EH (cell line): ENCODE results near the gene CWC25.

Experiments used
- DNase-seq: peaks from one replicate; pipeline ENCODE4 v3.0.0-alpha.2; 2015; ENCODE audit warnings: low read depth

CWC25 gene

DNA sequence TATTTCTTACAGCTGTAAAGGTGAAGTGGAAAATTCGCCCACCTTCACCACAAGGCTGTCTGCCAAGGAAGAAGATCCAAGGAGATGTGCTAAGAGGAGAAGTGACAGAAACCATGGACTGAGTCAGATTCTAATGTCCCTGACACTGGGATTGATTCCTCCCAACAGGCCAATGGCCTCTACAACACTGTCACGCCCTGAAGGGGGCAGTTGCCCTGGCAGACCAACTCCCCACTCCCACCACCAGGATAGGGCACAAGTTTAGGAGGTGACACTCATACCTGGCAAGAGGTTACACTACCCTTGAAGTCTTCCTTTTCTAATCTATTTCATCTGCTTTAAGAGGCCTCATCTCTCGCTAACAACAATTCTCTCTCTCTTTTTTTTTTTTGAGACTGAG, 41.9 kb downstream of the CWC25 start:
- DNase-seq, result no peak

DNA sequence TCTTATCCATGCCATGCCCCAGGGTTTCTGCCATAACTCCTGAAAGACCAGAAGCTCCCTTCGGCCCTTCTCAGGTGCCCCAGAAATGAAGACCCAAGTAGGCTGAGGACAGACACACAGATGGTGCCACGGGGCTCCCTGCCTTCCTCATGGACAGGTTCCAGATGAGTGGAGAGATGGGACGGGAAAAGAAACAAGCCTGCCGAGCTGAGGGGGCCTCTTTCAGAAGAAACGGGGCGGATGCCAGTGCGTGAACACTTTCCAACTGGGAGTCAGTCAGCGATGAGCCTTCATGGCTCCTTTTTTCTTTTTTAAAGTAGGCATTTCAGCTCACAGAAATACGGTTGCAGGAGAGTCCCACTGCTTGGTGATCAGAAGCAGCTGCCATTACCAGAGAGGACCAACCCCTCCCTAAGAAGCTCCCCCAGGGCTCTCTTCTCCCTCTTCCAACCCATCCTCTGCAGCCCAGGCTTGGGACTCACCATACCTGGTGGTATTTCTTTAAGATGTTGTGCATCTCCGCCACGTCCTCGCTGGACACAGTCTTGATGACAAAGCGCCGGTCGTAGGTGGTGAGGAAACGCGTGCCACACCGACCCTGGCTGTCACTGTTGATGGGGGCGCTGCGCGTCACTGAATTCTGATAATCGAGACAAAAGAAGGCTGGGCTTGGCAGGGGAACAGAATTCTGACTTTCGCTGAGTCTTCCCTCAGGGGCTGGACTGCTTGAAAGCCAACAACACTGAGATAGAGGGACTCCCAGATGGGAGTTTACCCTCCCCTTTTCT, 45.0 kb downstream of the CWC25 start:
- DNase-seq, result no peak

DNA sequence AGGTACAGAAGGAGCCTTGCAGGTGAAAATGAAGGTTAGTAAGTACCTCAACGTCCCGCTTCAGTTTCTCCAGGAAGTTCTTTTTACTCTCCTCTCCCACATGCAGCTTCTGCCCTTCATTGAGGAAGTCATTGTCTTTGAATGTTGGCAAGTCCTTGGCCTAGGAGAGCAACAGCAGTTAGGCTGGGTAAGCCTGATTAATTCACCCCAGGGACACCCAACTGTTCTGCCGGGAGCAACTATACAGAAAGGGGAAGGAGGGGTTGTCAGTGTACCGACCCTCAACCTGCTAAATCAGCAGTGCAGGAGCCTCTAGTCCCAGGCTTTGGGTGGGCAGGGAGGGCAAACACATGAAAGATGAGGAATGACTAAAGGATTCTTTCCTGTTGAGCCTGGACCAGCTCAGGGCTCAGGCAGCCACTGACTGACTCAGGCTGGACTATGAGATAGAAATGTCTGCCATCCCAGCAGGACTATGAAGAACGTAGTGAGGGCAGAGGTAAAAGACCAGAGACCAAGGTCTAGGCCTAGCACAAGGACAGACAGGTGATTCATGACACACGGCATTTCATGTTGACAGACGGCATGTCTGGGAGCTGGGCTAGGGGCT, 47.4 kb downstream of the CWC25 start:
- DNase-seq, result peak; percentile 9

DNA sequence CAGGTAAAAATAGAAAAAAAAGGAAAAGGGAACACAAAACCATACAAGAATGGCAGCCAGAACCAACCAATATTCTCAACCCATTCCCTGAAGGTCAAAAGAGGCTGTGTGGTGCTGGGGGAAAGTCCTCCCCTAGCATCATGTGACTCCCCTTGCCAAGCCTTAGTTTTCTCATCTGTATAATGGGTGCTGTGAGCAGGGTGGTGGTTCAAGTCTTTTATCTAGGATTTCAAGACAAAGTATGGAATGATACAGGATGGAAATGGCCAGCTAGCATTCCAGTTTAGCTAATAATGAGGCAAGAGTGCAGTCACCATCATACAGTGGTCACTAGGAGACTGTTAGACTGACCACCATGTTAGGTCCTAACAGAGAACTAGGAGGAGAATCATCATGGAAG, 51.9 kb downstream of the CWC25 start:
- no peak for DNase-seq

DNA sequence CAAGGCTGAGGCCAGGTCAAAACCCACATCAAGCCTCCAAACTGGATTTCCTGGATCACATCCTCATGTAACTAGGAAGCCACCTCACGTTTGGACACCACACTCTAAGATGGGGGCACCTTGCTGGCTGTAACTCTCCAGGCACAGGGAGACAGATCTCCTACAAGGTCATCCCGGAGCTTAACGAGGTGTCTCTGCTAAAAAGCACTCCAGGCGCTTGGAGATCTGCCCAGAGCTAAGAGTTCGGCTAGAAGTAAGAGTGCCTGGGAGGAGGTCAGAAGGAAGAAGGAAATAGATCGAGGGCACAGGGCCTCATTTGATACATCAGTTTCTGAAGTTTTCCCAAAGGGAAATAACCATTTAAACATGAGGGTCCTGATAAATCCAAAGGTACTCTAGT, 56.7 kb downstream of the CWC25 start:
- peak; percentile 23 for DNase-seq

DNA sequence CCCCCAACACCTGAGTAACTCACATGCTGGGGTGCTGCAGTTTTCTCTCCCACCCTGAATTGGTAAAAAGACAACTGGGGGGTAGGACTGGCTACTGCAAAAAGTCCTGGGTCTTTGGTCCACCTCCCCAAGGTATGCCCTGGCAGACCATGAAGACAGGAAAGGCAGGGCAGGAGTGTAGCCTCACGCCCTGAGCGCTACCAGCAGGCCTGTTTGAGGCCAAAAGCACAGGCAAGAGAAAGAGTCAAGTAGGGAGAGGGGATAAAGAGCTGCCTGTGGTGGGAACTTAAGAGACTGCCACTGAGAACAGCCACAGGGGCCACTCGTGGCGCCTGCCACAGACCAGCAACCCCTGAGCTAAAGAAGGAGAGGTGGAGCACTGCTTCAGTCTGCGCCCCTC, 58.8 kb downstream of the CWC25 start:
- no peak for DNase-seq

DNA sequence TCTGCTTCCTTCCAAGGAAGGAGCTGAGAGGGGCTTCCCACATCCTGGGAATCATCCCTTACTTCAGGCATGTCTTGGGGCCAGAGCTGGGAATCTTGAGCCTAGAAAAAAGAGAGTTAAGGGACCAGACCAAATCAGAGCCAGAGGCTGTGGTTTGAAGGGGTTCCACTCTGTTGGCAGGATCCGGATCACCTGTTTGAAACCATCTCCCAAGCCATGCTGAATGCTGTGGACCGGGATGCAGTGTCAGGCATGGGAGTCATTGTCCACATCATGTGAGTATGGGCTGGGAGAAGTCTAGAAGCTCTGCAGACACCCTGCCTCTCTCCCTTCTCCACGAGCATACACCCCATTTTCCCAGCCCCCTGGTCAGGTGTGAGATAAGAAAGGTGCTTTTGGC, 62.9 kb downstream of the CWC25 start:
- DNase-seq, result no peak

DNA sequence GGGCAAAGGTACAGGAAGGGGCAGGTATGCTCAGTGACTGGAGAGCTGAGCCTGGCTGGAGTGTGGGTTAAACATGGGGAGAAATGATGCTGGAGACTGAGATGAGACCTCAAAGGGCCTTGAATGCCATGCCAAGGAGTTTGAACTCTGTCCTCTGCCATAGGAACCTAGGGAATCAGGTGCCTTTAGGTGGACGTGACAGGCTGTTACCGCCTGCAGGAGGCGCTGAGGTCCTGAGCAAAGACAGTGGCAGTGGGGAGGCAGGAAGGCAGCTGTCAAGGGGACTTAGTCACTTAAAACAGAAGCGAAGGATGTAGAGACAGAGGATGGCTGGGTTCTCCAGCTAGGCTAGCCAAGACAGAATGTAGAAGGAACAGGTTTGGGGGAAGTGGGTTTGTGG, 63.5 kb downstream of the CWC25 start:
- peak; percentile 59 for DNase-seq

DNA sequence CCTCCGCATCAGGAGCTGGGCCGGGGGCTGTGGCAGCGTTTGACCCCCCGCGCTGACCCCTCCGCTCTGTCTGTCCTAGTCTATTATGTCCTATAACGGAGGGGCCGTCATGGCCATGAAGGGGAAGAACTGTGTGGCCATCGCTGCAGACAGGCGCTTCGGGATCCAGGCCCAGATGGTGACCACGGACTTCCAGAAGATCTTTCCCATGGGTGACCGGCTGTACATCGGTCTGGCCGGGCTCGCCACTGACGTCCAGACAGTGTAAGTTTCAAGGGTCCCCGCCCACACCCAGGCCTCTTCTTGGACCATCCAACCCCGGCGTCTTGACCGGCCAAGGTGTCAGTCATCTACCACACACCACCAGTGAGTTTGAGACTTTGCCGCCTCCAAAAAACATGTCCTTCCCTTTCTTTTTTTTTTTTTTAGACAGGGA, 72.0 kb downstream of the CWC25 start:
- DNase-seq, result no peak

DNA sequence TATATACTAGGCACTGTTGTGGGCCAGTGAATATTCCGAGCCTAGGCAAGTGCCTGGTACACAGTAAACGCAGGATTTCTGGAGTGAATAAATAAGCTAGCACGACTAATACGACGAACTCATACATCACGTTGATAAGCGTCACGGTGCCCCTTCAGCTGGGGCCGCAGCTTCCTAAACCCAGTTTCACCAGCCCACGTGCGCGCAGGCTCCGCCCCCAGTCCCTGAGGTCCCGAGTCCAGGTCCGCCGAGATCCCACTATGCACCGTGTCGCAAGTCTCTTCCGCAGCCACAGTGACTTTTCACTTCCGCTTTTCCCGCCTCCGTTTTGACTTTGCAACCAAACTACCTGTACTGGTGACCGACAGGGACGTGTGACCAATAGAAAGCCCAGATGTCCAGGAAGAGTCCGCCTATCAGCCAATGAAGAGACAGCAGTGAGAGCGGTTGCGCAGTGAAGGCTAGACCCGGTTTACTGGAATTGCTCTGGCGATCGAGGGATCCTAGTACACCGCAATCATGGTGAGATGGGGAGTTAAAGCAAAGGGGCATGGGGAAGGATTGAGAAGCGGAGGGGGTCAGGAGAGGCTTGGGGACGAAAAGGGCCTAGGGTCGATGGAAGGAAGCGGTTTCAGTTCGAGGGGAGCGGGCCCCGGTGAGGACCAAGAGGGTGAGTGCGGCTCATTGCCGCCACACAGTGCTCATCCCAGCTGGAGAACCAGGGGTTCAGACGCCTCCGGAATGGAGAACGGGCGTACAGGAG, 72.6 kb downstream of the CWC25 start, which contains the start of gene PSMB3:
PSMB3 (plus strand) TSS at position 434 of the 763 bp plus-strand sequence; CDS start at position 520, 86 bp downstream.
- DNase-seq, result peak; percentile 100

DNA sequence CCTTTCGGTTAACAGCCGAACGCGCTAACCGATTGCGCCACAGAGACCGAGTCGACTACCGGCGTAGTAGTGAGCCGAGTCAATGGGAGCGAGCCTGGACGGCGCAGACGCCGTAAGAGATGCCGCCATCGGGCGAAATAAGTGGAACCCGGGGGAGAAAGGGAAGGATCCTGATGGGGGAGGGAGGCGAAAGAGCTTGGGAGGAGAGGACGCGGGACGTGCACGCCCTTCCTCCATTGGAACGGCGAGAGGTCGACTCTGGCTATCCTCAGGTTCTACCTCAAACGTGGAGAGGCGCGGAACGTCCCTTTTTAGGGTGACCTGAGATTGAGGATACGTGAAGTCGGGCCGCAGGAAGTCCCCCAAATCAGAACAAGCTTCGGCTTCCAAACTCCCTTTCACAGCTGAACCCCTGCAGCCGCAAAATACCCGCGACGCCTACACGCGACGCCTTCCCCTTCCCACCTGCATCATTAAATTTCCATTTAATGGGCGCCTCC, 73.3 kb downstream of the CWC25 start:
- peak; percentile 89 for DNase-seq

DNA sequence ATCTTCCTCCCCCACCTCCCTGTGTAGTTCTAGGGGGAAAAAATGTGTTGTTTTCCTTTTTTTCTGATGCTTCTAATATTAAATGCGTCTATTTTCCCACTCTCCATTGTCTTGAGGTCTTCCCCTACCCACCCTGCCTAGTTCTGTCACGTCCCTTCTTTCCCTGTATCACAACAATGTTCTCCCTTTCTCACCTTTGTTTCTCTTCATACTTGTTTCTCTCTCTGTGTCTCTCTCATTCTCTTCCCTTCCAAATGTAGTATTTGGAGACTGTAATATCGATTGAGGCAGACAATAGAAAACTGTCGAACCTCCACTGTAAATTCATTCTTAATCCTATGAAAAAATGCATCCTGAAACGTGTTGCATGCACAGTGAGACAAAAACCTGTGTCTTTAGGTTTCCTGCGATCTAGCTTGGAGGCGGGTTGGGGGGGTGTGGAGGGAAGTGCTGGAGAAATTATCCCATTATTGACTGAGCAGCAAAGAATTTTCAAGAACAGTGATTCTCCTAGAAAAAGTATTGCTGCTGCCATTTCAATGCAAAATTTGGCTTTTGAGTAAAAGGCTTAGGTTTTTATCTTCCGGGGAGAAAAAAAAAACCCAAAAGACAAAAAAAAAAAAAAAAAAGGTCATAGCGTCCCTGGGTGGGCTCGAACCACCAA, 73.8 kb downstream of the CWC25 start:
- no peak for DNase-seq
